Measurements from ENCODE around the gene TMPRSS9. TPM values are rescaled to one million over a fixed set of nuclear protein-coding genes. Genes with fewer than 3 reads are reported as not detected.
"Not testable (repeated sequence)": the region's sequence is repeated elsewhere in the genome, so short reads cannot be mapped to it uniquely, and the experiment has no call there.

The TMPRSS9 gene
- polyA plus RNA-seq, 3 donors, result 0.21 to 0.27 (median 0.25) TPM

- no peak for DNase-seq (ENCODE audit: low read depth in 3 of 3, low spot score in 2 of 3)
These were observed 56.4 kb downstream of the TMPRSS9 start for GRCh38 chr19:2416321-2417097.

GRCh38 chr19:2417436-2417835, 57.4 kb downstream of the TMPRSS9 start:
- DNase-seq (ENCODE audit: low read depth in 3 of 3, low spot score in 2 of 3), result not testable (repeated sequence)

GRCh38 chr19:2417881-2418406, 57.9 kb downstream of the TMPRSS9 start:
- DNase-seq (ENCODE audit: low read depth in 3 of 3, low spot score in 2 of 3), result no peak

- no peak for DNase-seq (ENCODE audit: low read depth in 3 of 3, low spot score in 2 of 3)
These were observed 59.7 kb downstream of the TMPRSS9 start for GRCh38 chr19:2419754-2420153.

- no peak for DNase-seq (ENCODE audit: low read depth in 3 of 3, low spot score in 2 of 3)
These were observed 60.4 kb downstream of the TMPRSS9 start for GRCh38 chr19:2420490-2420889.

- DNase-seq (ENCODE audit: low read depth in 3 of 3, low spot score in 2 of 3), result no peak
These were observed 61.7 kb downstream of the TMPRSS9 start for GRCh38 chr19:2421581-2422306.

GRCh38 chr19:2423071-2423914, 63.2 kb downstream of the TMPRSS9 start:
- DNase-seq (ENCODE audit: low read depth in 3 of 3, low spot score in 2 of 3), result no peak

GRCh38 chr19:2423915-2424685, 64.0 kb downstream of the TMPRSS9 start:
- no peak for DNase-seq (ENCODE audit: low read depth in 3 of 3, low spot score in 2 of 3)

GRCh38 chr19:2424686-2425621, 64.9 kb downstream of the TMPRSS9 start:
- DNase-seq (ENCODE audit: low read depth in 3 of 3, low spot score in 2 of 3), result no peak

- no peak for DNase-seq (ENCODE audit: low read depth in 3 of 3, low spot score in 2 of 3)
These were observed 65.8 kb downstream of the TMPRSS9 start for GRCh38 chr19:2425622-2426581.

- no peak for DNase-seq (ENCODE audit: low read depth in 3 of 3, low spot score in 2 of 3)
These were observed 66.8 kb downstream of the TMPRSS9 start for GRCh38 chr19:2426611-2427428.

- peak; percentile 97 to 99 (median 99) for DNase-seq (ENCODE audit: low read depth in 3 of 3, low spot score in 2 of 3)
These were observed 67.6 kb downstream of the TMPRSS9 start, which contains the start of gene TIMM13 for GRCh38 chr19:2427429-2428320. TSS of gene TIMM13 (minus strand) at chr19:2427586. CDS start at chr19:2427533, 53 bp downstream.

- no peak for DNase-seq (ENCODE audit: low read depth in 3 of 3, low spot score in 2 of 3)
These were observed 68.2 kb downstream of the TMPRSS9 start for GRCh38 chr19:2428321-2428690.

- DNase-seq (ENCODE audit: low read depth in 3 of 3, low spot score in 2 of 3), result no peak
These were observed 69.0 kb downstream of the TMPRSS9 start for GRCh38 chr19:2428756-2429711.

Data from right renal cortex interstitium (tissue), 3 donors.